ENCODE data around the gene RAD18.

- TF ChIP-seq, protein P1, sequence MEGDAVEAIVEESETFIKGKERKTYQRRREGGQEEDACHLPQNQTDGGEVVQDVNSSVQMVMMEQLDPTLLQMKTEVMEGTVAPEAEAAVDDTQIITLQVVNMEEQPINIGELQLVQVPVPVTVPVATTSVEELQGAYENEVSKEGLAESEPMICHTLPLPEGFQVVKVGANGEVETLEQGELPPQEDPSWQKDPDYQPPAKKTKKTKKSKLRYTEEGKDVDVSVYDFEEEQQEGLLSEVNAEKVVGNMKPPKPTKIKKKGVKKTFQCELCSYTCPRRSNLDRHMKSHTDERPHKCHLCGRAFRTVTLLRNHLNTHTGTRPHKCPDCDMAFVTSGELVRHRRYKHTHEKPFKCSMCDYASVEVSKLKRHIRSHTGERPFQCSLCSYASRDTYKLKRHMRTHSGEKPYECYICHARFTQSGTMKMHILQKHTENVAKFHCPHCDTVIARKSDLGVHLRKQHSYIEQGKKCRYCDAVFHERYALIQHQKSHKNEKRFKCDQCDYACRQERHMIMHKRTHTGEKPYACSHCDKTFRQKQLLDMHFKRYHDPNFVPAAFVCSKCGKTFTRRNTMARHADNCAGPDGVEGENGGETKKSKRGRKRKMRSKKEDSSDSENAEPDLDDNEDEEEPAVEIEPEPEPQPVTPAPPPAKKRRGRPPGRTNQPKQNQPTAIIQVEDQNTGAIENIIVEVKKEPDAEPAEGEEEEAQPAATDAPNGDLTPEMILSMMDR (IDR thresholded peaks at IDR 0.05): no peak
- no peak for TF ChIP-seq POLR2AphosphoS5 (IDR thresholded peaks at IDR 0.05; ENCODE audit: low read depth, low read length)
- TF ChIP-seq, protein P2, sequence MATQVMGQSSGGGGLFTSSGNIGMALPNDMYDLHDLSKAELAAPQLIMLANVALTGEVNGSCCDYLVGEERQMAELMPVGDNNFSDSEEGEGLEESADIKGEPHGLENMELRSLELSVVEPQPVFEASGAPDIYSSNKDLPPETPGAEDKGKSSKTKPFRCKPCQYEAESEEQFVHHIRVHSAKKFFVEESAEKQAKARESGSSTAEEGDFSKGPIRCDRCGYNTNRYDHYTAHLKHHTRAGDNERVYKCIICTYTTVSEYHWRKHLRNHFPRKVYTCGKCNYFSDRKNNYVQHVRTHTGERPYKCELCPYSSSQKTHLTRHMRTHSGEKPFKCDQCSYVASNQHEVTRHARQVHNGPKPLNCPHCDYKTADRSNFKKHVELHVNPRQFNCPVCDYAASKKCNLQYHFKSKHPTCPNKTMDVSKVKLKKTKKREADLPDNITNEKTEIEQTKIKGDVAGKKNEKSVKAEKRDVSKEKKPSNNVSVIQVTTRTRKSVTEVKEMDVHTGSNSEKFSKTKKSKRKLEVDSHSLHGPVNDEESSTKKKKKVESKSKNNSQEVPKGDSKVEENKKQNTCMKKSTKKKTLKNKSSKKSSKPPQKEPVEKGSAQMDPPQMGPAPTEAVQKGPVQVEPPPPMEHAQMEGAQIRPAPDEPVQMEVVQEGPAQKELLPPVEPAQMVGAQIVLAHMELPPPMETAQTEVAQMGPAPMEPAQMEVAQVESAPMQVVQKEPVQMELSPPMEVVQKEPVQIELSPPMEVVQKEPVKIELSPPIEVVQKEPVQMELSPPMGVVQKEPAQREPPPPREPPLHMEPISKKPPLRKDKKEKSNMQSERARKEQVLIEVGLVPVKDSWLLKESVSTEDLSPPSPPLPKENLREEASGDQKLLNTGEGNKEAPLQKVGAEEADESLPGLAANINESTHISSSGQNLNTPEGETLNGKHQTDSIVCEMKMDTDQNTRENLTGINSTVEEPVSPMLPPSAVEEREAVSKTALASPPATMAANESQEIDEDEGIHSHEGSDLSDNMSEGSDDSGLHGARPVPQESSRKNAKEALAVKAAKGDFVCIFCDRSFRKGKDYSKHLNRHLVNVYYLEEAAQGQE (IDR thresholded peaks at IDR 0.05; ENCODE audit: insufficient read depth in 1 of 2, low read depth in 2 of 2, low read length in 1 of 2): no peak
Measured at GRCh38 chr3:8959668-8960067, 3.6 kb downstream of the RAD18 start.

Measured in Panc1 (cell line).